HG03558 (cell line): Measurements from ENCODE around the gene CTTNBP2.
A peak's percentile ranks its signal among the peaks of the same experiment; 100 is the strongest.

Source experiments
- ATAC-seq: cut with Tn5 transposase; IDR thresholded peaks from one replicate; pipeline ENCODE4 v1.9.1; 2021; ENCODE audit warnings: moderate number of reproducible peaks; ENCODE audit not compliant: unreplicated experiment; ENCODE audit errors: extremely low read depth

Gene CTTNBP2

DNA sequence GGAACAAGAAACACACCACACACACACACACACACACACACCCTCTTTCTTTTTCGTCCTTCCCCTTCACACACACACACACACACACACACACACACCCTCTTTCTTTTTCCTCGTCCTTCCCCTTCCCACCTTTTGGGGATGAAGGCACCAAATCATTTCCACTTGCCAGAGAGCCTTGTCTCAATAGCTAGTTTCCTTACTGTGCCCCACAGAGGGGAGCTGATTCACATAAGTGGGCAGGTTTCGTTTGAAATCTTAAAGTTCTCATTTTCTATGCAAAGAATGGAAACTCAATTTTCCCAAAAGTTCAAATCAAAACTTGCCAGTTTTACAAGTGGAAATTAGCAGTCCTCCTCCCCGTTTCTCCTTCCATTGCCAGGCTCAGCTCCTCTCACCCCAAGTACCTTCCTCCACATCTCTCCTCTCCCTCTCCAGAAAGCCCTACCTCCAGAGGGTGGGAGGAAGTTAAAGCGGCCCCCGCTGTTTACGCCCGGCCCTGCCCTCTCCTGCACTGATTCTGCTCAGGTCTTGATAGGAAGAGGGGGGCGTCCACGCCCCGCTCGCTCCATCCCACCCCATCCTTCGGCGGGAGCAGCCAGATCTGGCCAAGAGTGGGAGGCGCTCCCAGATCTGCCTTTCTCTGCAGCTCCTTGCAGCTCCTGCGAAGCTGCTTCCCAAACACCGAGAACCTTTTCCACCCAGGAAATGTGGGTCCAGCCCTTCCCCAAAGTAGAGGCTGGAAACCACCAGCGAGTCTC is 1.3 kb downstream of the CTTNBP2 start:
- no peak for ATAC-seq

DNA sequence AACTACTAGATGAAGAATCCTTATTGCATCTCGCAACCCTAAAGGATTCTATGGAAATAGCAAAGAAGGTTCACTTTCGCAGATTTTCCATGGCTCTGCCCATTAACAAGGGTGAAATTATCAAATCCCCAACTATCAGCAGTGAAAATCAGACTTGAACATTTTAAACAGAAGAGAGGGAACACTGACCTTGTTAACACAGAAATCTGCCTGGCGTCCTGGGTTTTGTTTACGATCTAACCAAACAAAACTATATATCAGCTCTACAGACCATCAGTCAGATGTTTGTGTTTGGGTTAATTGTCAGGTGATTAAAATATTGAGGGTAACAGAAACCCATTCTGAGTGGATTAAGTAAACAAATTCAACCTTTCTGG is 1.9 kb downstream of the CTTNBP2 start:
- ATAC-seq = no peak

DNA sequence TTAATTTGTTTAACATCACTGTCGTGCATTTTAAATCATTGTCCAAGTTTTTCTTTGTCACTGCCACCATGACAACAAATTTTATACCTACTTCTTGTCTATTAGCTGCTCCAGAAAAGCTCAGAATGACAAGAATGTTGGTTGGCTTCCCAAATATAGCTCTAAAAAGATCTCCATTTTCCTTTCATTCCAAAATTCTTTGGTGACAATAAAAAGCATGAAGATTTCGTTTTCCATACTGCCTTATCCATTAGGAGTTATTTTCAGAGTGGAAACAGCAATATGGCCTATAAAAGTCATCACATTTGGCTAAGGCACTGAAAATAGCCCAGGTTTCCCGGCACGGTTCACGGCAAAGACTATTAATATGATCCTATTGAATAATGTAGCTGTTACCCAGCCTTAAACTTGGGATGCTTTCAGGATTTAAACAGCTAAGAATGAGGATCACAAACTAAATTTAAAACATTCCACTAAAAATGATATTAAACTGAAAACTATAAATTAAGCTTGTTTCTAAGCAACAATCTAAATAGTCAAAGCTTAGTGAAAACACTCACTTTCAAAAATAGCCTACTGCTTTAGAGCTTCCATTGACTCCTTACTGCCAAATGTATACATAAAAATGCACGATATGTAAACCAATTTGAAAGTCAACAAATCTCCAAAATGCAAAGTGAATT is 2.7 kb downstream of the CTTNBP2 start:
- ATAC-seq = no peak

DNA sequence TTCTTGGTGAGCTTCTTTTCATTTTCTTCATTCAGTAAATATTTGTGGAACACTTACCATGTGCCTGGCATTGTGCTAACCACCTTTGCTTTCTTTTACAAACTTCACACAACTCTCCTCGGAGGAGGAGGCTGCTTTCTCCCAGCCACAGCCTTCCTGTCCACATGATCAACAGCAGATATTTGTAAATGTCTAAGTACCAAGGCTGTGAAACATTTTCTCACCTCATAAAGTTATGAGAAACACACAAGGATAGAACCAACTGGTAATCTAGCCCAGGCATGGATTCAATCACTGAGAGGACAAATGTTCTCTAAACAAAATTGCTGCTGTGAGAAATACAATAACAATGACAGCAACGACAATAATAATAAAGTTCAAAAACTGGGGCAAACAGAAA is 3.9 kb downstream of the CTTNBP2 start:
- no peak for ATAC-seq

DNA sequence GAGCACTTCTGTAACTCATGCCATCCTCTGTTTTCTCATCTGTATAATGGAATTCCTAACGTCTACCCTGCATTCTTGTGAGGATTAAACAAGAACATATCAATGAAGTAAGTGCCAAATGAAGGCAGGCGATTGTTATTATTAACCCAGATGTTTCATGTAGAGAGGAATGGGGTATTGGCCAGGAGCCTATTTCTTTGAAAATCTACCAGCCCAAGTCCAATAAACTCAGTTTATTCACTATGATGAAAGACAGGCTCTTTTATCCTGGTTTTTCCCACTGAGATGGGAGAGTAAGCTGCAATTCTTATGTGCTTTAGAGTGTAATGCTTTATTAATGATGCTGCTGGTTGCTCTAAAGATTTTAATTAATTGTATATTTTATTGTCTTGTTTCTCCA is 9.6 kb downstream of the CTTNBP2 start:
- no peak for ATAC-seq

DNA sequence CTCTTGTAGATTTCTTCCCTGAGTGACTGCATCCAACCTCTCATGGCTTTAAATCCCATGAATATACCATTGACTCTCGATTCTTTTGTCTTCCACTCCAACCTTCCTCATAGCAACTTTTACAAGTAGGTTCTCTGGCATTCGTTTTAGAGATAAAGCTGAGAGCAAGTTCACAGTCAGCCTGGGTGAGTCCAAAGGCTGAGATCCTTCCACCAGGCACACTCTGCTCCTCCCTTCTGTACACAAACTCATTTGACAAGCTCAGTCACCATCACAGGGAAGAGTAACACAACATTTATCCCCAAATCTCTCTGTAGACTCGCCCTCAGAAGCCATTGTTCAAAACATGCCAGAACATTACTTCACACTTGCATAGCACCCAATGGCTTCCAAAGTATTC is 10.9 kb downstream of the CTTNBP2 start:
- ATAC-seq = no peak

DNA sequence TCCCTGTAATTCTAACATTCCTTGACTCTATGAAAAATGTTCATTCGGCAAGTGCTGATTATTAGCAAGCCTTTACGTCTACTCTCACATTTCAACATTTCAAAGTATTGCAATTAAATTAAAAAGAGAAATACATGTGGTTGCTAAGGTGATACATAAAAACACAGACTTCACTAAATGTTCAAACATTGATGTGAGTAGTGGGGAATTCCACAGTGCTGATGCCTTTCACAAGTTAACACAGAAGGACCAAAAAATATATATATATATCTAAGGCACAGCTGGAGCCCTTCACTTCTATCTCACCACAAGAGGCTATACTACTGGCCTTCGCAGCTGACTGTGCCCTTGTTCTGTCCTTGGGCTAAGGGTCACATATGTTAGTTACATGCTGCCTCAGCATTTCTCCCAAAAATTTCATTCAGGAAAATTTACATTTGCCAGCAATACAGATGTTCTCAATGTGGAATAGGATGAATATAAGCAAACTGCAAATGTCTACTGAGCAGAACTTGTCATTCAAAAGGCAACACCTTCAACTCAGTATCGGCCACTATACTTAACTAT is 13.9 kb downstream of the CTTNBP2 start:
- ATAC-seq = no peak

DNA sequence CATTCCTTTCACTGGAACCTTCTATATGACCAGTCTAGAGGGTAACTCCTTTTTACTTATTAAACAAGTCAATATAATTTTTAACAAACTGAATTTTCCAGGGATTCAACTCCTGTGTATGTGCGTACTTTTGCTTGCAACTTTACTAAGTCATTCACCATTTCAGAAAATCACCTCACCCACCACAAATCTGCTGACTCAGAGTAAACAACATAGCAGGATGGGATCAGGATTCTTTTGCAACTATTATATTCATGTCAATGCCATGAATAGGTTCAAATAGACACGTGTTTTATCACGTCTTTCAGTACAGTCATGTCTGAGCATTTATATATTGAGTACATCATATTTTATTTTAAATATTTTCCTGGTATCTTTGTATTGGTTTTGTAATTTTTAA is 14.5 kb downstream of the CTTNBP2 start:
- no peak for ATAC-seq

DNA sequence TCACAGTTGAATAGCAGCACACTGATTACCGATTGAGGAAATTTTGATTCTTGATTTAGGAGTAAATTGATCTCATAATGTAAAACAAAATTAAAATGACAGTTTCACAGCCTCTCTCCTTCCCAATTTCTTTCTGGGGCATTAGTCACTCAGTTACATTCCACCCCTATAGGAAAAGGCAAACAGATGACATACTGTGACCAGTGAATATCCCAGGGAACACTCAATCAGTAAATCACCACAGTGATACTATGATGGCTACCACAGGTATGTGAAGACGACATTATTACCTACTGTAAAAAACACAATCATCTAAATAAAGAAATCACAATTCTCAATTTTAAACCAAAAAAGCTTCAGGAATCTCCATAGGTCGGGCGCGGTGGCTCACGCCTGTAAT is 15.5 kb downstream of the CTTNBP2 start:
- ATAC-seq = no peak

DNA sequence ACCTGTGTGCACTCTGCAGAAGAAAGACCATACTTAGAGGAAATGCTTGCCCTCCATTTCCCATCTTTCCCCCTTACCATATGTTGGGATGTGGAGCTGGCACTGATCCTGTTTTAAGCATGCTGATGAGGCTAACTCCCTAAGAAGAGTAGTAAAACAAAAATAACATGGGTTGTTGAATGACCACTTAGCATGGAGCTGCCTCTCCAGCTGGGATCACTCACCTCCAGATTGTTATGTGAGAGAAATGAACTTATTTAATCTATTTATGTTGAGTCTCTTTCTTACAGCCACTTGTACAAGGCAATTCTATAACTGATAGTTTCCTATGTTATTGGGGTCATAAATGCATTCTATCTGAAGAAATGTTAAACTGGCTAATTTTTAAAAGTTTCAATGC is 17.0 kb downstream of the CTTNBP2 start:
- ATAC-seq = no peak

DNA sequence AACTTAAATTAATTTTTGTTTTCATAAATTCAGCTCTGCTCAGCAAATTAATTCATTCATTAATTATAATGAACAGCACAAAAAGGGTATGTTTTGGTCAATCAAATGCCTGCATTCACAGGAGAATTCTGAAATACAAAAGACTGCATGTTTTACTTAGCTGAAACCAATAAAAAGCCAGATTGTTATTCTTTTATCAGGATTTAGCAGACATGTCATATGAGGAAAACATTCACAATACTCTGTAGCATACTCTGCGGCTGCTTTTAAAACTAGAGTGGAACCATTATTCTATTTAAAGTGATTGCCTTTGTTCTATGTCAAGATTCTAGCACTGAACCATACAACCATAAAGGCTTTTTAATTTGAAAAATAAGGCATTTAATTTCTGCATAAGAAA is 19.1 kb downstream of the CTTNBP2 start:
- no peak for ATAC-seq

DNA sequence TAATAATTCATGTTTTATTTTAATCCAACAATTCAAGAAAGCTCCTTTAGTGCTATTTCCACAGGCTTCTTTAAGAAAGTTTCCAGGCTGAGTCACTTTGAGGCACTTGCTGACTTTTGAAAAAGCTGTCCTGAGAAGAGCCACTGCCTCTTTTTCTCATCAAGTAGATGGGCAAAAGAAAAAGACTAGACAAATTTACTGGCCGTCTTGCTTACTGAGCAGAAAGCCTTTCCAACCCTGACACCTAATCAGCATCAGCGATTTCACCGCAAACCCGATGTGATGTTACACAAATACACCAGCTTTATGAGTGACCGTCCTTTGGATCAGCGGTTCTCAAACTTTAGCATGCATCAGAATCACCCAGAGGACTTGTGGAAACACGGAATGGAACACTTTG is 24.3 kb downstream of the CTTNBP2 start:
- no peak for ATAC-seq

DNA sequence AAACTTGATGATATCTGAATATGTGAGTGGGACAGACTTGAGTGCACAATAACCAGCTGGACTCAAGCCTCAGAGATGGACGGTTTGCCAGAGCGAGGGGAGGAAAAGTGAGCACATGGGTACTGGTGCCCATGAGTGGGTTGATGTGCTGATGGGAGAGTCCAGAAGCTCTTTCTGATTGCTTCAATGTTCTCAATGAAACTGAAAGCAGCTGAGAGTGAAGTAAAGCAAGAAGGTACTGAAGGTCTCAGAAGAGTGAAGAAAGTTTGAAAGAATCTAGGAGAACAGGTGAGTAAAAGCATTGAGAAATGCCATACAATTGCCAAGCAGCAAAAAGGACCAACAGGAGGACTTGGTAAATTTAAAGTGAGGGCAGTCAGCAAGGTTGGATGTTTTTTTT is 28.6 kb downstream of the CTTNBP2 start:
- no peak for ATAC-seq

DNA sequence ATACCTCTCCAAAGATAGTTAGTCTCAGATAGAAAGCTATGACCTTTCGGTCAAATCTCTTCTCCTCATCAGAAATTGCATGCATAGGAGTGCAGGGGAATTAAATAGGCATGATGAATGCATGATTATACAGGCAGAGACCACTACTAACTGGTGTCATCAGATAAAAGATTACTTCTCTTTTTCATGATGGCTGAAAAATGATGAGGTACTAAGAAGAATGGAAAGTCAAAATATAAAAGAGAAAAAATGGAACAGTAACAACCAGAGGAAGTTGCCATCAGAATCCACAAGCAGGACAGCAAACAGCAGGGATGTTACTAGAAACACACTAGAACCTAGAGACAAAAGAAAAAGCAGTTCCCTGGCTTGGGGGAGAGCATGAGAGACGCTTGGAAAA is 31.6 kb downstream of the CTTNBP2 start:
- no peak for ATAC-seq

DNA sequence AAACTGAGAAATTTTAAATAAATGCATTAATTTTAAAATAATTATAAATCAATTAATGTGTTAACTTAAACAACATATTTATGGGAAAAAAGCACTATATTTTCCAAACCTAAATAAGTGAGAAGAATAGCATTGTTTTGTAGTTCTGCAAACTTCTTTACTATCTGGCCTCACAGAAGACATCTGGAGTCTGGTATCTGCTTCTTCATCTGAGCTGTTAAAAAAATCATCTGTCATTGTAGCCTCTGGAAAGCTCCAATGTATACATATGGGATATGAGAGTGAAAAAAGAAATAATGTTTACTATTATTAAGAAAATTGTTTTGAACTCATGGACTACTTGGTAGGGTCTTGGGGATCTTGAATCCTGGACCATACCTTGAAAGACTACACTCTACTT is 32.2 kb downstream of the CTTNBP2 start:
- ATAC-seq = no peak

DNA sequence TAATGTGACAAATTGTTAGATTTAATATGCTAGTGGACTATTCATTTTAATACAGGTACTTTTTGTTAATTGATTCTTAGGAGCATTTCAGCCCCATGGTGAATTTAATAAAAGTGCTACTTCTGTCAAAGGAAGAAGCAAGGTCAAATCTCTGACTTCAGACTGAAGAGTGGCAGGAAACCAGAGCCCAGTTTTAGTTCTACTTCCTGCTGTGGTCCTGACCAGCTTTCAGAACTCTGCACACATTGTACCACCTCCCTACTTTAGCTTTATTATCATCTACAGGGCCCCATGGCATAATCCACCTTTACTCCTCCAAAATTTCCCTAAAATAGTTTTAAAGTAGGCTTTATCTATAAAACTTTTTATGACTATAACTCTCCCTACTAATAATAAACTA is 33.7 kb downstream of the CTTNBP2 start:
- ATAC-seq = peak; percentile 49

DNA sequence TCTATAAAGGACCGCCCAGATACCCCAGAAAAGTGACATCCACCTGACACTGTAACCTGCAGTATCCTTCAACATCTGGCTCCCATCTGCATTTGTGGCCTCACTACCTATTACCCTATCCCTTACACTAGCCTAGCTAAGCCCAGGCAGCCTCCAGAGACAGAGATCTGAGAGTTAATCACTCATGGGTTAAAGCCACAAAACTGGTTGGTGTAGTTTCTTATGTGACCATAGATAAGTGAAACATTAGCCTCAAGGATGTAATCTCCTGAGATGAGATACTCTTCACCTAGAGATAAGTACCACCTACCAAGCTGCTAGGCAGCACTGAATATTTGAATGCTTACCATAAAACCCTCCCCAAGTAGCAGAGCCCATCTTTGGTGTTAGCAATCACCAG is 35.4 kb downstream of the CTTNBP2 start:
- ATAC-seq = peak; percentile 92

DNA sequence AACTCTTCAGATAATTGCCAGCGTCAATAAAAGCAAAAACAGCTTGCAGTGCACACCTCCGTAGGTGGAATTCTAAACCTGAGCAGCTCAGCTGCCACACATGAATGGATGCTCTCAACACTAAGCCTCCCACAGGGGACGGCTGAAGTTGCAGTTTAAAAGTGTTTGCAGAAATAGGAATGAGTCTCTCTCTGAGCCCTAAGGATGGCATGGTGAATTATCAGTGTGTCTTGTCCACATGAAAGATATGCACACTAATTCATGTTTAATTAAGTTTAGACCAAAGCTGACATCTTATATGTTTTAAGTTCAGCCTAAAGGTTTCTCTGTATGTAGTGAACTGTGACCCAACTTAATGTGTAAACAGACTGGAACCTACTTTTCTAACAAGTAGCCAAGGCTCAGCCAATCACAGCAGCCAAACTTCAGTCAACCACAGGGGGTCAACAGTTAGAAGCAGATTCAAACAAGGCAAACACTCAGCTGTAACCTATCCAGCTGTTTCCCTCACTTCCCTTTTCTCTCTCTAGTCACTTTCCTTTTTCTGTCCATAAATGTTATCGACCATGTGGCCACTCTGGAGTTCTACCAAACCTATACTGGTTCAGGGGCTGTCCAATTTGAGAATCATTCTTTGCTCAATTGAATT is 38.1 kb downstream of the CTTNBP2 start:
- ATAC-seq = no peak

DNA sequence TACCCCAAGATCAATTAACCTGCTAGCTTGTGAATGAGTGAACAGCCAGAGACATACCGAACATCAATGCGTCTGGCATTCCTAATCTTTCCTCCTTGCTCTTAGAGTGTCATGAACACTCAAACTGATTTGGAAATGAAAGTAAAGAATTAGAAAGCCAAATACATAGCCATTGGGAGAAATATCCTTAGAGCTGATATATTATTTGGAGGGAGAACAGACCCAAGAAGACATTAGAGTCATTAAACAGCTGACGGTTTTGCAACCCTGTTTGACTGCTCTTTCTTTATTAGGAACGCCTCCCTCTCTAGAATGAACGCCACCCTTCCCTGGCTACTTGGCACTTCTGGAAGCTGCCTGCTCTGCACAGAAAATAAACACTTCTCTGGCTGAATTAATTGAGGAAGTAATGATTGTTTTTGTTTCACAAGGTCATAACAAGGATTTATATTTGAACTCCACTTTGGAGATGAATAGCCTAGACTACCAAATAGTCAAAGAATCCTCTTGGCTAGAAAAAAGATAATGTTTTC is 42.8 kb downstream of the CTTNBP2 start:
- no peak for ATAC-seq

DNA sequence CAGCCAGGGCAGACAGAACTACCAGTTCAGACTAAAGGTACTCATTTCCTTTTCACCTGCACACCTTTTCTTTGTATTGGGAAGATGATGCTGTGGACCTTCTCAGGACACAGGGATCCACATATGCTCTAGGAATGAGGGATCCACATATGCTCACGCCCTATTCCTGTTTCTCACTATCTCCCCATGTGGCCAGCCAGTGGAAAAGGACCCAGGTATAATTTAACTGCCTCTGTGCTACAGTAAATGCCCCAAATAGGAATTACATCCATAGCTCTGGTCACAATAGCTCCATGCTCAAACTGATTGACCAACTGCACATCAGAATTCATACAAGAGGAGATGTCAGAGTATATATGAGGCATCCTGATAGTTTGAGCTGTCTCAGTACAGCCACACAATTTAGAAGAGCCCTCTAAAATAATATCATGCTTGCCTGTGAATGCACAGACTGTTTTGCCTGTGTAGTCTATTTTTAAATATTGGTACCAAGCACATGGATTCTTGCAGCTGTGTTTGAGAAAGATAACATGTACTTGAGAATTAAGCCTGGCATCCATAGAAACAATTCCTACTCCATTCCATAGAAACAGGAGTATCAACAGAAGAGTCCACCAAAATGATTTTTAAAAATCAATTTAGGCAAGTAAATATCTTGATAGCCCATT is 43.7 kb downstream of the CTTNBP2 start:
- ATAC-seq = no peak

DNA sequence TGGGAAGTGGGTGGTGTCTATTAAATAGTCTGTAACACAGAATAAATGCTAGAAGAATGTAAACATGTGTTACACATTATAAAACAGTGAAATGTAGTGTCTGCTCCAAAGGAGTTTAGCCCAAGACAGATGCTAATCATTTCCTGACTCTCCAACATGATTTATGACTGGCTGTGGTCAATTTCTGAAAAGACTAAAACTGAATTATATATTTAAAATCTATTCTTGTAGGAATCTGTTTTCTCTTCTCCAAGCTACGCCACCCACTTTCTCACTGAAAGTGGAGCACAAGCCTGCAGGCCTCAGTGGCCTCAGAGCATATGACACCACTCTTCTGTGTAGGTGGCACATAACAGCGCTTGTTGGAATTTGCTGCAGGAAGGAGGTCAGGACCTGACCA is 44.4 kb downstream of the CTTNBP2 start:
- no peak for ATAC-seq
